Measurements from ENCODE around the gene HCAR1.
"Not testable (repeated sequence)": the region's sequence is repeated elsewhere in the genome, so short reads cannot be mapped to it uniquely, and the experiment has no call there.

HCAR1 gene

DNA sequence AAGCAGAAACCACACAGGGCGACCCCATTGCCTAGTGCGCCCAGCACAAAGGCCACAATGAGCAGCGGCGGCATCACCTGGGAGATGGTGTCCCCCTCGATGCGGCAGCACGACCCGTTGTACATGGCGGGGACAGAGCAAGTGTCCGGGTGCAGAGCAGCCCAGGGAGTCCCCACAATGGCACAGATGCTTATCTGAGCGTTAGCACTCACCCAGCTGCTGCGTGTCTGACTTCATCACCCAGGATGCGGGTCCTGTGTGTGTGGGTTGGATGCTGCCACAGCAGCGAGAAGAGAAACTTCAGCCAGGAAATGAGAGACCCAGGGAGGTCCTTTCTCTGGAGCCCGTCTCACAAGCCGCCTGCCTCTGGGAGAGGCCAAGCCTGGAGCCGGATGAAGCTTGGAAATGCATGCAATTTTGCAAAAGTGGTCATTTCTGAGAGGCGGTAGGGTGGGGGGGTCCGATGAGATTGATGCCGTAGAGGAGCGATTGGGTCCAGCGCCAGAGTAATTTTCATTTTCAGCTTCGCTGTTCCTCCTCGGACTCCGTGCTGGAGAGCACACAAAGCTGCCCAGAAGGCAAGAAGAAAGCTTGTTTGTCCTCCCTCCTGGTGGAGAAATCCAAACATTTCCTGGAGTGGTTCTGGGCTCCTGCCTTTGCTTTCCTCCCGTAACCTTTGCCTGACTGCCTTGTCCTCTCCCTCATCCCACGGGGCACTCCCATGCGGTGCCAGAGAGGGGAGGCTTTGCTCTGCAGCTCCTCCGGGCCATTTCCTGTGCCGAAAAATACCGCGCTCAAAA lies at the start of gene HCAR1:
Gene HCAR1 (minus strand): TSS at position 630 of the 800 bp plus-strand sequence. CDS start 505 bp downstream, at position 125.
- no peak for DNase-seq (ENCODE audit: low read depth)

DNA sequence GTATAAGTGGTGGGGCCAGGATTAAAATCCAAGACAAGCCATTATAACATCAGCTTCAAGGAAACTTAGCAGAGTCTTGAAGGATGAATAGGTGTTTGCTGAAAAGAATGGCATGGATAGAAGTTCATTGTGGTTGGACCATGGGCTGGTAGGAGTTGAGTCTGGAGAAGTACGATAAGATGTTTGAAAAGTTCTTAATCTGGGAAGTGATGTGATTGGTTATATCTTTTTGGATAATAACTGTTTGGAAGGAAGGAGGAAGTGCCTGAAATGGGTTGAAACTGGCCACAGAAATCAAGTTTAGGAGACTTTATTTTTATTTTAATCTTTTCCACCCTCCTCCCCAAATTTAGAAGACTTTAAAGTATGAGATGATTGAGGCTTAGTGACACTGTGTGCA lies 26.9 kb upstream of the HCAR1 start:
- DNase-seq (ENCODE audit: low read depth), result no peak

GRCh38 chr12:122754790-122755189 lies 24.1 kb upstream of the HCAR1 start:
- no peak for DNase-seq (ENCODE audit: low read depth)

DNA sequence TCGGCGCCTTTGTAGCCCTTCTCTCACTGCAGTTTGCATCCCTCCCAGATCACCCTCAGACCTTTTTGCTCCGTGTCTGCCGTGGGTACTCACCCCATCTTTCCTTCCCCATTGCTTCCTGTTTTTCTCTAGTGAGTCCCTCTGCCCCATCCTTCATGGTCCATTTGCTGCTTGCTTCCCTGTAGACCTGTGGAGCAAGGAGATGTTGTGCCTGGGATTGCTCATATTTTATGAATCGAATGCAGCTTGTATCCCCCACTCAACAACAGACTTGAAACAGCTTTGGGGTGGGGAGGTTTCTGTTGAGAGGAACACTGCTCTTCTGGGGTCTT lies 22.6 kb upstream of the HCAR1 start:
- no peak for DNase-seq (ENCODE audit: low read depth)

GRCh38 chr12:122752464-122753318 lies 22.0 kb upstream of the HCAR1 start, which contains the start of gene DENR:
DENR (plus strand) TSS chr12:122752824; CDS start chr12:122753702, 878 bp downstream.
- DNase-seq (ENCODE audit: low read depth), result peak; percentile 70

GRCh38 chr12:122750781-122751515 lies 20.3 kb upstream of the HCAR1 start:
- not testable (repeated sequence) for DNase-seq (ENCODE audit: low read depth)

GRCh38 chr12:122749569-122750332 lies 19.1 kb upstream of the HCAR1 start:
- no peak for DNase-seq (ENCODE audit: low read depth)

GRCh38 chr12:122747224-122748135 lies 16.8 kb upstream of the HCAR1 start:
- DNase-seq (ENCODE audit: low read depth), result no peak

GRCh38 chr12:122743895-122744525 lies 13.4 kb upstream of the HCAR1 start:
- no peak for DNase-seq (ENCODE audit: low read depth)

DNA sequence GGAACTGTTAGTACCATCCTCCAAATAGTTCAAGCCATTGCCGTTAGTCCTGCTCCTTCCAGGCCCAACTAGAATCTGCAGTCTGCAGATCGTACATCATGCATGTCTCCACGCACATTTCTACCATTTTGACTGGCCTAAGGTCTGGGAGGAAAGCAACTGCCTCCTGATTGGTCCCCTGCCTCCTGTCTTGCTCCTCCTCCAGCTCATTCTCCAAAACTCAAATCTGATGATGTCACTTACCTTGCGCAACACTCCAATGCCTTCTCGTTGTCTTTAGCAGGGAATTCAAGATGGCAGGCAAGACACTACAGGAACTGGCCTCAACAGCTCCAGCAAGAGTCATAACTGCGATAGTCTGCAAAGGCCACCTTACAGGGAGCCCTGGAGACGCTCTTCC lies 9.7 kb upstream of the HCAR1 start:
- no peak for DNase-seq (ENCODE audit: low read depth)

DNA sequence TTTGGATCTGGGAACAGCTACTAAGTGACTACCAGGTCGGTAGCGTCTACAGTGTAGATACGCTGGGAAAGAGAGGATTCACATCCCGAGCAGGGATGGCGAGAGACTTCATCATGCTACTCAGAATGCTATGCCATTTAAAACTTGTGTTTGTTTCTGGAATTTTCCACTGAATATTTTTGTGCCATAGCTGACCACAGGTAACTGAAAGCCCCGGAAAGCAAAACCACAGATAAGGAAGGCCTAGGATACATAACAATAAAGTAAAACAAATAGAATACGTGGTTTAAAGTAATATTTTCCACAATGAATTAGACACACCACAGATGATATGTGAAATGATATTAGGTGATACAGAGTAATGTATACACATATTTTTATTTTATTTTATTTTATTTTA lies 7.9 kb upstream of the HCAR1 start:
- DNase-seq (ENCODE audit: low read depth), result no peak

DNA sequence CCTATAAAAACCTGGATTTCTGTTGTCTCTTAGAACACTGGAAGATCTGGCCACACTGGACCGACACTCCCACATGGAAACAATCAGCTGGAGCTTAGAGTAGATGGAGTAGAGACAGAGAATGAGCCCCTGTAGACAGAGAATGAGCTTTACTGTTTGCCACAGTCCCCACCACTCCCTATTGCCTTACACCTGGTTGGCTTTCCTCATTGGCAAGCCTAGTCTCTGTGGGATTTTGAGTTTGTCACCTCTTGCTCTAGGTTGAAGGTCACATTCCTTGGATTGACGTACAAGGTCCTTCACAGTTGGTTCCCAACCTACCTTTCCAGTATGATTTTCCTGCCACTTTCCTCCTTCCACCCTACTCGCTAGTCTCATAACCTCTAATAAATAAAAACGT lies 2.0 kb upstream of the HCAR1 start:
- no peak for DNase-seq (ENCODE audit: low read depth)

DNA sequence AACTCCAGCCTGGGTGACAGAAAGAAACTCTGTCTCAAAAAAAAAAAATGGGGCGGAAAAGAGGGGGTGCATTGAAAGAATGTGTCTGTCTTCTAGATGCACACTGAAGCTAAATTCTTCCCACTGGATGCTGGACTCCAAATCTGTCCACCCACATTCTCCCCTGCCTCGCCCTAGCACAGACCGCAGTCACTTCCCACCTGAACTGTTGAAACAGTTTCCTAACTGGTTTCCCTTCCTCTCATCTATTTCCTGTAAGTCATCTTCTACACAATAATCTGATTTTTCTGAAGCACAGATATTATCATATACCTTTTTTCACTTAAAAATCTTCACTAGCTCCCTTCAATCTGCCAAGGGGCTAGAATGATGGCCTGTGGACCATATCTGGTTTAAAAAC lies 1.5 kb upstream of the HCAR1 start:
- DNase-seq (ENCODE audit: low read depth), result no peak

DNA sequence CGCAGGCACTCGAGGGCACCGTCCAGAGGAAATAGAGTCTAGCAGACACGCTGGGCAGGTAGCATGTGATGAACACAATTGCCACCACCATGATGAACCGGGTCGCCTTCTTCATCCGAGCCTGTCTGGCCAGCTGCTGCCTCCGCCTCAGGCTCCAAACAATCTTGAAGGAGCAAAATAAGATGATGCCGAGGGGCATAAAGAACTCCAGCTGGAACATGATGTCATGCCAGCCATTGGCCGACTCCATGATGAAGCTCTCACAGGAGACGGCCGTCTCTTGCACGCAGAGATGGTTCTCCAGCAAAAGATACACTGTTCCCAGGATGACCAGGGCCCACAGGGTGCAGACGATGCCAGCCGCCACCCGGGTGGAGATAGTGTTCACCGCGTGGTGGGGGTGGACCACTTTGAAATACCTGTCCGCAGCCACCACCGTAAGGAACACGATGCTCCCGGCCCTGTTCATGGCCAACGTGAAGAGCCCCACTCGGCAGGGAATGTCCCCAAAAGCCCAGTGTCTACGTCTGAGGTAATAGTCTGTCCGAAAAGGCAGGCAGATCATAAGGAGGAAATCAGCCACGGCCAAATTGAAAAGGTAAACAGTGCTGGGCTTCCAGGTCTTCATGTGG lies 945 bp downstream of the HCAR1 start:
- no peak for DNase-seq (ENCODE audit: low read depth)

DNA sequence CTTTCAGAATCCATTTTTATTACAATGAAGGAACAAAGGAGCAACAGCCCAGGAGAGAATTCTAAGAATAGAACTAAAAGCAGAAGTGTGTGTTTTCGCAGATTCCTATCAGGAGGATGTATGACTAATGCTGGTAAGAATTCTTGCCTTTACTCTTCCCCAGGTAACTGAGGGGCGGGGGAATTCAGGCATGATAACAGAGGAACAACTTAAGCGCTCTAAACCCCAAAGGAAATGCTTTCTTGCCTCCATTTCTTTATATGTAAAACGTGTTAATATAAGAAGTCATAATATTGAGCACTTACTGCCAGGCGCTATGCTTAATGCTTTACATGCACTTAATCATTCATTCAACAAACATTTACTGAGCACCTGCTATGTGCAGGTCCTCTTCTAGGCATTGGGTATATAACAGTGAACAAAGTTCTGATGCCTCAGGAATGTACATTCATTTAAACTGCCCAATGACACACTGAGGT lies 4.5 kb downstream of the HCAR1 start:
- no peak for DNase-seq (ENCODE audit: low read depth)

GRCh38 chr12:122725452-122726079 lies 5.1 kb downstream of the HCAR1 start:
- no peak for DNase-seq (ENCODE audit: low read depth)

GRCh38 chr12:122724641-122725243 lies 5.9 kb downstream of the HCAR1 start:
- no peak for DNase-seq (ENCODE audit: low read depth)

GRCh38 chr12:122722387-122722786 lies 8.3 kb downstream of the HCAR1 start:
- no peak for DNase-seq (ENCODE audit: low read depth)
